Measurements from ENCODE around the gene SEPTIN7. TPM values are rescaled to one million over a fixed set of nuclear protein-coding genes. Genes with fewer than 3 reads are reported as not detected.

SEPTIN7 gene
- total and polyA plus RNA-seq, 2 donors from 2014 or later: 125 to 189 TPM

- FAIRE-seq (no peak), DNase-seq (no peak)
- no peaks in the 10 kb centered on the region for H3K4me1 ChIP-seq (ENCODE audit: control insufficient read depth in 2 of 3, insufficient read depth in 2 of 3, low read depth in 1 of 3, low read length in 3 of 3)
- H3K27ac ChIP-seq (ENCODE audit: low read depth in 2 of 2, low read length in 2 of 2): no peak overlapping the region
- H3K36me3 ChIP-seq (ENCODE audit: control insufficient read depth in 2 of 3, insufficient read depth in 3 of 3, low read length in 3 of 3): peaks cover 0 to 2% (median 0%) of the 10 kb centered on the region in 3 donors
- no peak for TF ChIP-seq CTCF (IDR thresholded peaks at IDR 0.05; ENCODE audit: borderline replicate concordance, extremely low read depth, insufficient read depth)
- H3K9me3 ChIP-seq (ENCODE audit: control insufficient read depth in 2 of 3, insufficient read depth in 1 of 3, low read length in 3 of 3): no peaks in the 10 kb centered on the region
- no peak overlapping the region for H3K9ac ChIP-seq (ENCODE audit: low read length in 3 of 3)
- intact Hi-C loops (cut with DNase I): no loop called here
- H3K4me3 ChIP-seq (ENCODE audit: low read length in 3 of 3): no peak overlapping the region
- no peaks in the 10 kb centered on the region for H3K27me3 ChIP-seq (ENCODE audit: control insufficient read depth, insufficient read depth, low read length)
Observed at GRCh38 chr7:35780070-35780469, 20.8 kb upstream of the SEPTIN7 start.

- H3K27me3 ChIP-seq (ENCODE audit: control insufficient read depth, insufficient read depth, low read length): no peaks in the 10 kb centered on the region
- H3K36me3 ChIP-seq (ENCODE audit: control insufficient read depth in 2 of 3, insufficient read depth in 3 of 3, low read length in 3 of 3): peaks cover 0 to 2% (median 0%) of the 10 kb centered on the region in 3 donors
- H3K9me3 ChIP-seq (ENCODE audit: control insufficient read depth in 2 of 3, insufficient read depth in 1 of 3, low read length in 3 of 3): no peaks in the 10 kb centered on the region
- no peak overlapping the region for H3K9ac ChIP-seq (ENCODE audit: low read length in 3 of 3)
- intact Hi-C loops (cut with DNase I): no loop called here
- H3K4me1 ChIP-seq (ENCODE audit: control insufficient read depth in 2 of 3, insufficient read depth in 2 of 3, low read depth in 1 of 3, low read length in 3 of 3): no peaks in the 10 kb centered on the region
- no peak overlapping the region for H3K4me3 ChIP-seq (ENCODE audit: low read length in 3 of 3)
- FAIRE-seq (no peak), DNase-seq (no peak)
- H3K27ac ChIP-seq (ENCODE audit: low read depth in 2 of 2, low read length in 2 of 2): no peak overlapping the region
- no peak for TF ChIP-seq CTCF (IDR thresholded peaks at IDR 0.05; ENCODE audit: borderline replicate concordance, extremely low read depth, insufficient read depth)
Observed at GRCh38 chr7:35781200-35781701, 19.6 kb upstream of the SEPTIN7 start.

- H3K27ac ChIP-seq (ENCODE audit: low read depth in 2 of 2, low read length in 2 of 2): no peak overlapping the region
- H3K27me3 ChIP-seq (ENCODE audit: control insufficient read depth, insufficient read depth, low read length): no peaks in the 10 kb centered on the region
- H3K4me1 ChIP-seq (ENCODE audit: control insufficient read depth in 2 of 3, insufficient read depth in 2 of 3, low read depth in 1 of 3, low read length in 3 of 3): no peaks in the 10 kb centered on the region
- intact Hi-C loops (cut with DNase I): no loop called here
- no peaks in the 10 kb centered on the region for H3K9me3 ChIP-seq (ENCODE audit: control insufficient read depth in 2 of 3, insufficient read depth in 1 of 3, low read length in 3 of 3)
- TF ChIP-seq CTCF (IDR thresholded peaks at IDR 0.05; ENCODE audit: borderline replicate concordance, extremely low read depth, insufficient read depth): no peak
- H3K36me3 ChIP-seq (ENCODE audit: control insufficient read depth in 2 of 3, insufficient read depth in 3 of 3, low read length in 3 of 3): peaks cover 0 to 2% (median 0%) of the 10 kb centered on the region in 3 donors
- H3K9ac ChIP-seq (ENCODE audit: low read length in 3 of 3): no peak overlapping the region
- DNase-seq (no peak), FAIRE-seq (no peak)
- no peak overlapping the region for H3K4me3 ChIP-seq (ENCODE audit: low read length in 3 of 3)
Observed at GRCh38 chr7:35781767-35782515, 18.9 kb upstream of the SEPTIN7 start.

Data from kidney (tissue), 14 donors.